MM.1S (cell line): ENCODE data around the gene ESYT1.

Experiments
- DNase-seq: peaks from one replicate; pipeline ENCODE4 v3.0.0-alpha.2; 2015
- H2AFZ ChIP-seq: fragments of 300-600 bp; sonication (generic); 2 replicates; pipeline ENCODE4 v1.6.0; 2016; ENCODE audit warnings: antibody characterized with exemption, low read length
- H3F3A ChIP-seq: fragments of 300-600 bp; sonication (generic); 2 replicates; pipeline ENCODE4 v1.6.1; 2016; ENCODE audit warnings: mild to moderate bottlenecking, antibody characterized with exemption, low read length, moderate library complexity, mixed read lengths; ENCODE audit not compliant: insufficient read depth
- H3K27ac ChIP-seq: fragments of 300-600 bp; sonication (generic); 2 replicates; pipeline ENCODE4 v1.5.1; 2016; ENCODE audit warnings: mild to moderate bottlenecking, low read length
- H3K27me3 ChIP-seq: fragments of 300-600 bp; sonication (generic); replicated peaks from 2 replicates; pipeline ENCODE4 v1.6.0; 2016; ENCODE audit warnings: low read length; ENCODE audit not compliant: insufficient read depth
- H3K36me3 ChIP-seq: fragments of 300-600 bp; sonication (generic); replicated peaks from 2 replicates; pipeline ENCODE4 v1.6.1; 2016; ENCODE audit warnings: mild to moderate bottlenecking, low read length, mixed read lengths; ENCODE audit not compliant: insufficient read depth
- H3K4me1 ChIP-seq: fragments of 300-600 bp; sonication (generic); 2 replicates; pipeline ENCODE4 v1.6.1; 2016; ENCODE audit warnings: low read length, mixed read lengths
- H3K4me2 ChIP-seq: fragments of 300-600 bp; sonication (generic); 2 replicates; pipeline ENCODE4 v1.6.0; 2016; ENCODE audit warnings: low read depth, low read length
- H3K4me3 ChIP-seq: fragments of 300-600 bp; sonication (generic); 2 replicates; pipeline ENCODE4 v1.5.1; 2016; ENCODE audit warnings: low read length, mixed read lengths
- H3K79me2 ChIP-seq: fragments of 300-600 bp; sonication (generic); 2 replicates; pipeline ENCODE4 v1.6.1; 2016; ENCODE audit warnings: mixed run types, low read length, mixed read lengths
- H3K9ac ChIP-seq: fragments of 300-600 bp; sonication (generic); 2 replicates; pipeline ENCODE4 v1.6.1; 2016; ENCODE audit warnings: low read length, mixed read lengths
- H3K9me2 ChIP-seq: fragments of 300-600 bp; sonication (generic); replicated peaks from 2 replicates; pipeline ENCODE4 v1.6.1; 2016; ENCODE audit warnings: mild to moderate bottlenecking, low read length, mixed read lengths; ENCODE audit not compliant: insufficient read depth
- H3K9me3 ChIP-seq: fragments of 300-600 bp; sonication (generic); replicated peaks from 2 replicates; pipeline ENCODE4 v1.6.1; 2016; ENCODE audit warnings: mild to moderate bottlenecking, low read length, mixed read lengths; ENCODE audit not compliant: insufficient read depth
- H4K20me1 ChIP-seq: fragments of 300-600 bp; sonication (generic); 2 replicates; pipeline ENCODE4 v1.6.1; 2016; ENCODE audit warnings: mild to moderate bottlenecking, low read length, moderate library complexity, mixed read lengths; ENCODE audit not compliant: insufficient read depth
- EZH2 ChIP-seq: fragments of 300-600 bp; sonication (generic); optimal IDR thresholded peaks from 2 replicates; pipeline ENCODE3; 2017; ENCODE audit warnings: low read depth, mild to moderate bottlenecking, antibody characterized with exemption, low read length, mixed read lengths
- TF ChIP-seq, protein P1 (sequence below): fragments of 300-600 bp; sonication (generic); IDR thresholded peaks from 2 replicates; pipeline ENCODE4 v1.5.1; 2016; ENCODE audit warnings: antibody characterized with exemption, low read length, mixed read lengths

ESYT1 gene

DNA sequence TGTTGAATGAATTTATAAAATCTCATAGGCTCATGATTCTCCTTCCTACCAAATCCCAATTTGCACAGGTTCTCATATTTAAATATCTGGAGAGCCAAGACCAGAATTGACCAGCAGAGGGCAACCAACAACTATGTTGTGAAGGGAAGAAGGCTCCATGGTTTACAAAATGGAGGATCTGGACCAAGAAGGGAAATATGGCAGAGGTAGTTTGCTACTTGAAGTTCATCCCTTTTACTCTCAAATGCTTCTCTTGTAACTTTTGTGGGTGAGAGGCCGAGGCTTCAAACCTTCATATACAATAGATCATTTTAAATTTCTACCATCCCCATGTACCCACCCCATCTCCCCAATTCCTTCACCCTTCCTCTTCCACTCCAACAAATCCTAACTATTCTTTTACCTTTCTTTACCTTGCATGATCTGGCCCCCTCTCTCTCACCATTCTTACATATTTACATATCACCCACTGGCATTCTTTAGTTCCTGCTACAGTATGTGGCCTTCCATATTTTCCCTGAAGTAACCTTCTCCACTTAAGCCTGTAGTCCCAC lies 65.0 kb downstream of the ESYT1 start:
- TF ChIP-seq EZH2 = no peak
- TF ChIP-seq, protein P1, sequence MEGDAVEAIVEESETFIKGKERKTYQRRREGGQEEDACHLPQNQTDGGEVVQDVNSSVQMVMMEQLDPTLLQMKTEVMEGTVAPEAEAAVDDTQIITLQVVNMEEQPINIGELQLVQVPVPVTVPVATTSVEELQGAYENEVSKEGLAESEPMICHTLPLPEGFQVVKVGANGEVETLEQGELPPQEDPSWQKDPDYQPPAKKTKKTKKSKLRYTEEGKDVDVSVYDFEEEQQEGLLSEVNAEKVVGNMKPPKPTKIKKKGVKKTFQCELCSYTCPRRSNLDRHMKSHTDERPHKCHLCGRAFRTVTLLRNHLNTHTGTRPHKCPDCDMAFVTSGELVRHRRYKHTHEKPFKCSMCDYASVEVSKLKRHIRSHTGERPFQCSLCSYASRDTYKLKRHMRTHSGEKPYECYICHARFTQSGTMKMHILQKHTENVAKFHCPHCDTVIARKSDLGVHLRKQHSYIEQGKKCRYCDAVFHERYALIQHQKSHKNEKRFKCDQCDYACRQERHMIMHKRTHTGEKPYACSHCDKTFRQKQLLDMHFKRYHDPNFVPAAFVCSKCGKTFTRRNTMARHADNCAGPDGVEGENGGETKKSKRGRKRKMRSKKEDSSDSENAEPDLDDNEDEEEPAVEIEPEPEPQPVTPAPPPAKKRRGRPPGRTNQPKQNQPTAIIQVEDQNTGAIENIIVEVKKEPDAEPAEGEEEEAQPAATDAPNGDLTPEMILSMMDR = peak; percentile 84
- Histone ChIP-seq H3K4me3 (no peak overlapping the region), H3K4me2 (peak overlapping the region; percentile 14; the same call in 1 of the 2 replicates)

More for the DNA sequence above, 65.0 kb downstream of the ESYT1 start:
- no peaks in the 10 kb centered on the region for H3K9me2 ChIP-seq
- no peaks in the 10 kb centered on the region for H3K27me3 ChIP-seq
- DNase-seq = peak; percentile 87
- no peaks in the 10 kb centered on the region for H3K36me3 ChIP-seq
- no peak overlapping the region for H3K27ac ChIP-seq
- H4K20me1 ChIP-seq = no peaks in the 10 kb centered on the region
- no peak overlapping the region for H3K9ac ChIP-seq
- H3F3A ChIP-seq = peaks cover 14% of the 10 kb centered on the region
- peak overlapping the region; percentile 88 for H2AFZ ChIP-seq
- no peaks in the 10 kb centered on the region for H3K9me3 ChIP-seq
- peaks cover 9% of the 10 kb centered on the region for H3K79me2 ChIP-seq
- peaks cover 12% of the 10 kb centered on the region for H3K4me1 ChIP-seq
